Epithelial cell of esophagus (primary cell): ENCODE results near the gene GALNT13.

Experiments
- DNase-seq: peaks from one replicate; pipeline ENCODE4 v3.0.0; 2010; ENCODE audit warnings: low read depth
- H3K4me3 ChIP-seq: 2 replicates; pipeline ENCODE4 v1.5.1; 2011; ENCODE audit warnings: mild to moderate bottlenecking, low read length, control low read depth
- CTCF ChIP-seq: IDR thresholded peaks from 2 replicates; pipeline ENCODE4 v1.5.1; 2011; ENCODE audit warnings: low read depth, mild to moderate bottlenecking, low read length, control low read depth, inconsistent platforms; ENCODE audit not compliant: insufficient read depth; ENCODE audit errors: missing control alignments

GALNT13 gene

GRCh38 chr2:154293864-154294263 lies 422.1 kb downstream of the GALNT13 start:
- TF ChIP-seq CTCF: no peak
- H3K4me3 ChIP-seq: no peak overlapping the region
- DNase-seq: no peak

DNA sequence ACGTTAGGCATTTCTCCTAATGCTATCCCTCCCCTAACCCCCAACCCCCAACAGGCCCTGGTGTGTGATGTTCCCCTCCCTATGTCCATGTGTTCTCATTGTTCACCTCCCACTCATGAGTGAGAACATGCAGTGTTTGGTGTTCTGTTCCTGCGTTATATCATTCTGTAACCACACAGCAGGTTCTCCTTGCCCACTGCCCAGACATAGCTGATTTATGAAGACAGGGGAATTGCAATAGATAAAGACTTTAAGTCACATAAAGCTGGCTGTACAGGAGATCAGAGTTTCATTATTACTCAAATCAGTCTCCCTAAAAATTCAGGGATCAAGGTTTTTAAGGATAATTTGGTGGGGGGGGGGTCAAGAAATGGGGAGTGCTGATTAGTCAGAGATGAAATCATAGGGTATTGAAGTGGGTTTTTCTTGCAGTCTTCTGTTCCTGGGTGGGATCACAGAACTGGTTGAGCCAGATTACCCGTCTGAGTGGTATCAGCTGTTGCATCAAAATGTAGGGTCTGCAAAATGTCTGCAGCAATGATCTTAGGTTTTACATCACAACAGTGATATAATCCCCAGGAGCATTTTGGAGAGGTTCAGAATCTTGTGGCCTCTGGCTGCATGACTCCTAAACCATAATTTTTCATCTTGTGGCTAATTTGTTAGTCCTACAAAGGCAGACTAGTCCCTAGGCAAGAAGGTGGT lies 434.7 kb downstream of the GALNT13 start:
- H3K4me3 ChIP-seq: no peak overlapping the region
- TF ChIP-seq CTCF: no peak
- no peak for DNase-seq

DNA sequence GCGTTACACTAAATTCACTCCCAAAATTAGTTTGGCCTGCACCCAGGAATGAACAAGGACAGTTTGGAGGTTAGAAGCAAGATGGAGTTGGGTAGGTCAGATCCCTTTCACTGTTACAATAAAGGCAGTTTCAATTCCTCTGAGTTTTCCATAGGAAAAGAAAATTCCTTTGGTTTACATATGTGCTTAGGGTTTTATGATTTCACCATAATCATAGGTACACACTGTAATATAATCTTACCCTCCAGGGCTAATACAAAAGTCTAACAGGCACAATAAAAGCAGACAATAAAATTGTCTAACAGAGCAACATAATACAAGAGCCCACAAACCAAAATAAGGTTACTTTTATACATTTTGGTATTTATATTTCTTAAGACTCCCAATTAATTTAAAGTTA lies 435.3 kb downstream of the GALNT13 start:
- no peak overlapping the region for H3K4me3 ChIP-seq
- no peak for DNase-seq
- no peak for TF ChIP-seq CTCF

GRCh38 chr2:154324601-154325000 lies 452.9 kb downstream of the GALNT13 start:
- no peak for DNase-seq
- TF ChIP-seq CTCF: no peak
- no peak overlapping the region for H3K4me3 ChIP-seq

DNA sequence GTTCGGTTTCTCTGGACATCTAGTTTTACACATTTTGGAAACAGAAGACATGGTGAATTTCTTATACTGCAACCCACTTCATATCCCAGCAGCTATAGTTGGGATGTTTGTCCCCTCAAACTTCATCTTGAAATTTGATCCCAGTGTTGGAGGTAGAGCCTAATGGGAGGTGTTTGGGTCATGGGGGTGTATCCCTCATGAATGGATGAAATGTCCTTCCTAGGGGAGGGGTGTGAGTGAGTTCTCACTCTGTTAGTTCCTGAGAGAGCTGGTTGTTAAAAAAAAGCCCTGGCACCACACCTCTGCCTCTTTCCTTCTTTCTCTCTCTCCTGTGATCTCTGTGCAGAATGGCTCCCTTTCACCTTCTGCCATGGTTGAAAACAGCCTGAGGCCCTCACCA lies 457.8 kb downstream of the GALNT13 start:
- H3K4me3 ChIP-seq: no peak overlapping the region
- no peak for TF ChIP-seq CTCF
- DNase-seq: no peak

DNA sequence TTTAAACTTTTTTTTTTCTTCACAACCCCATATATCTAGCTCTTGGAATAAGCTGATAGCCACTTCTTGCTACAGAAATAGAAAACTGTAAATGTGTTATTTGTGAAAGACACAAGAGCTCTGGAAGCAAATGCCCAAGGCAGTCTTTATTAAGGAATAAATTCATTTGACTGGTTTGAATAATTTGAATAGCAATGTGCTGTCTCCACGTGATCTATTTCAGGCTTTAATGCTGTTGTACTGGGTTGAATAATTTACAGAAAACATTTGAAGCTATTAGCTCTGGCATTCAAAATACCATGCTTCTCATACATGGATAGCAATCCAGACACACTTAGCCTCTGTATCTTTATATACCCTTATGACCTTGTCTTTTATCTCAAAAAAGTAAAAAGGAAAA lies 460.1 kb downstream of the GALNT13 start:
- no peak overlapping the region for H3K4me3 ChIP-seq
- TF ChIP-seq CTCF: no peak
- DNase-seq: no peak

DNA sequence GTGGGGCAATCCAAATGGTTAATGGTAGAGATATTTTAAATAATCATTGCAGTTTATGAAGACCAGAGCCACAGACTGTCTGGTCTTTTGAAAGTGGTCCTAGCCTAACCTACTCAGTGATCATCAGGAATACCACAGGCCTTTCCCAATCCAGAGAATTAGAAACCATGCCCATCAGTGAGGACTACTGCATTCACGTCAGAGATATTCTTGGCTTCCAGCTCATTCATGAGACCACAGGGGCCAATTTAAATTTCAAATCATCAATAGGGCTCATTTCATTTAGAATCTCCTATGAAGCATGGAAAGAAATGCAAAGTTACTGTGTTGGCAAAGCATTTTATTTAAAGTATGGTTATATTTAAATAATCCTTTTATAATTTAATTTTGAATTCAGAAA lies 464.5 kb downstream of the GALNT13 start:
- no peak for TF ChIP-seq CTCF
- no peak overlapping the region for H3K4me3 ChIP-seq
- DNase-seq: no peak
